Endometrial microvascular endothelial cells (primary cell): ENCODE results near the gene TM9SF1. TPM values are rescaled to one million over a fixed set of nuclear protein-coding genes. Genes with fewer than 3 reads are reported as not detected.
"Not testable (repeated sequence)": the region's sequence is repeated elsewhere in the genome, so short reads cannot be mapped to it uniquely, and the experiment has no call there.

Source experiments
- in situ Hi-C: cut with HindIII; loops from 2 replicates; pipeline ENCODE4 v1.10.0; 2017; ENCODE audit warnings: low sequenced_read_pairs, low pct_unique_long_range_greater_than_20kb; ENCODE audit errors: inconsistent ontology term
- total RNA-seq: library from RNA; depleted of rRNA; stranded (reverse); fragments of >200 nt; gene quantifications from one replicate; pipeline ENCODE4 v1.2.3, GENCODE V29; 2015; ENCODE audit errors: inconsistent ontology term

TM9SF1 gene
- total RNA-seq, 1 donor from 2014 or later = 83.3 TPM

DNA sequence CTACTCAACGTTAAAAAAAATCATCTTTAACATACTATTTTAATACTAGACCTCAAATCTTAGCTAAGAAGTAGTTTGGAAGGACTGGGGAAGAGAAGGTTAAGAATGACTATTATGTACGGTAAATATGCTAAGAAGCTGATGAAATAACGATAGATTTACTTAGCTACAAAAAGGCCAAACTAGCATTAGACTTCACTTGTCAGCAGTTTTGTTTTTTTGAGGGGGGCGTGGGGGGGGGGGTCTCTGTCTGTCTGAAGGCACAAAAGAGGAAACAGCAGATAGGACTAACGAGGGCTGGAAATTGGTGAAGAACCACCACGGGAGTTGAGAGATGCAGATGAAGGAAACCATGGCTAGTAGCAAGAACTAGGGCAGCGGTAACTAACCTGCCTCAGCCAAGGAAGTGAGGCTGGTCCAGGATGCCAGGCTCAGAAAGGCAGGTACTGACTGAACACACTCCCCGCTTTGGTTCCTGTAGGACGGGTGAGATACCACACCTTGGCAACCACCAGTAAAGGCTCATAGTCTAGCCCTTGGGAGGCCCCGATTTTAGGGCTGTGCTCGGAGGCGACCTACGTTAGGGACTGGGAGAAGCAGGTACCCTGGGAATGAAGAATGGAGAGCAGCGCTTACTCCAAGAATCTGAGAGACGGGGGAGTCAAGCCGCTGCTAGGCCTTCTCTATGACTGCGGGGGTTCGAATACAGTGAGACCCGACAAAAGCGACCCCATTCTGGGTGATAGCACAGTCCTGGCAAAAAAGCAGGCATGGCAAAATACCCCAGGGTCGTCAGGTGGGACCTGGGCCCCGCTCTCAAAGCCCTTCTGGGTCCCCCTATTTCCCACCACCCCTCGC is 36.3 kb upstream of the TM9SF1 start:
- in situ Hi-C loops = no loop called here

DNA sequence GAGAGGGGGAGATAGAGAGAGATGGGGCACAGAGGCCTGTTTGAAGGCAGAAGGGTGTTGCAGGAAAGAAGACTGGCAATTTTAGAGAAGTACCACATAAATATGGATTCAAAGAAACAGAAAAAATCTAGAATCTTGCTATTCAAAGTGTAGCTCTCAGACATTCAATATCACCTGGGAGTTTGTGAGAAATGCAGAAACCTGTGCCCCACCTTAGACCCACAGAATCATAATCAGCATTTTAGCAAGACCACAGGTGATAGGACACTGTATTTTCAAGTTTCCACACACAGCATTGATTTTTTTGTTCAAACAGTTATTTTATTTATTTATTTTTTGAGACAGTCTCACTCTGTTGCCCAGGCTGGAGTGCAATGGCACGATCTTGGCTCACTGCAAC is 33.7 kb upstream of the TM9SF1 start:
- in situ Hi-C loops = no loop called here

DNA sequence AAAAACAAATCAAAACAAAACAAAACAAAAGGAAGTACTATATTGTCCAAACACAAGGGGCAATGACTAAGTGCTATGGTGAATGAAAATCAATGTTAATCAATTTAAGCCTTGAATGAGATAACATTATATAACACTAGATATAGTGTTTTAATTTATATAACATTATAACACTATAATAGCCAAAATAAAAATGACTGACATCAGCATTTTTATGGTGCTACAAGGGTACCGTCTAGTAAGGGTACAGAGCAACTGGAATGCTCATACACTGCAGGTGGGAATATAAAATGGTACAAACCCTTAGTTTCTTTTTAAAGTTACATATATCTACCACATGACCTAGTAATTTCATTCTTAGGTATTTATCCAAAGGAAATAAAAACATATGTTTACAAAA is 31.2 kb upstream of the TM9SF1 start:
- in situ Hi-C loops = no loop called here

DNA sequence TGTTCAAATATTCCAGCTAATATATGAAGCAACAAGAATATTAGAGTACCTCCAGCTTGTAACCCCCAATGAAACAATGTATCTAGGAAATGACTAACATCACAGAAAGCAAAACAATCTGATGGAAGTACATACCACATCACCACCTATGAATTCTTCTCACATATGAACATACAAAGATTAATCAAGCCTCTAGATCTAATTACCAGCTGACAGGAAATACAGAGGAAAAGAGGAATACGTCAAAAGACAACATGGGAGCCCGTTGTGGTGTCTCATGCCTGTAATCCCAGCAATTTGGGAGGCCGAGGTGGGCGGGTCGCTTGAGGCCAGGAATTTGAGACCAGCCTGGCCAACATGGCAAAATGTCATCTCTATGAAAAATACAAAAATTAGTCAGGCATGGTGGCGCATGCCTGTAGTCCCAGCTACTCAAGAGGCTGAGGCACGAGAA is 29.4 kb upstream of the TM9SF1 start:
- in situ Hi-C loops = no loop called here

DNA sequence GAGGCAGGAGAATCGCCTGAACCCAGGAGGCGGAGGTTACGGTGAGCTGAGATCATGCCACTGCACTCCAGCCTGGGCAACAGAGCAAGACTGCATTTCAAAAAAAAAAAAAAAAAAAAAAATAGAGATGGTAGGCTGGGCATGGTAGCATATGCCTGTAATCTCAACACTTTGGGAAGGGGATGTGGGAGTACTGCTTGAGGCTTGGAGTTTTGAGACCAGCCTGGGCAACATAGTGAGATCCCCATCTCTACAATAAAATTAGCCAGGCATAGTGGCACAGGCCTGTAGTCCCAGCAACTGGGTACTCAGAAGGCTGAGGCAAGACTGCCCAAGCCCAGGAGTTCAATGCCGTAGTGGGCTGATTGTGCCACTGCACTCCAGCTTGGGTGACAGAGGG is 27.7 kb upstream of the TM9SF1 start:
- in situ Hi-C loops = not testable (repeated sequence)

DNA sequence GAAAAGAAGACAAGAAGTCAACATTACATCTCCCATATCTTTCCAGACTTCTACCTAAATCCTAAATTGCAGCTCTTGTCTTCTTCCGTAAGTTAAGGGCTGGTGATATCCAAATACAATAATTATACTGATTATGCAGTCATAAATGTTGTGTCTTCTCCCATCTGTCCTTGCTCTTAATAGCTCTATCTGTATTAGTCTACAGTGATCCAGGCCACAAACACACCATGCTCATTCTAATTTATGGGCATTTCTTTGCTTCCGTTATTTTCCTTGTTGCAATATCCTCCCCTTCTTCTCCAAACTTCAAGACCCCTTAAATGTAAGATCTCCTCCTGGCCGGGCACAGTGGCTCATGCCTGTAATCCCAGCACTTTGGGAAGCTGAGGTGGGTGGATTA is 24.3 kb upstream of the TM9SF1 start:
- in situ Hi-C loops = no loop called here

DNA sequence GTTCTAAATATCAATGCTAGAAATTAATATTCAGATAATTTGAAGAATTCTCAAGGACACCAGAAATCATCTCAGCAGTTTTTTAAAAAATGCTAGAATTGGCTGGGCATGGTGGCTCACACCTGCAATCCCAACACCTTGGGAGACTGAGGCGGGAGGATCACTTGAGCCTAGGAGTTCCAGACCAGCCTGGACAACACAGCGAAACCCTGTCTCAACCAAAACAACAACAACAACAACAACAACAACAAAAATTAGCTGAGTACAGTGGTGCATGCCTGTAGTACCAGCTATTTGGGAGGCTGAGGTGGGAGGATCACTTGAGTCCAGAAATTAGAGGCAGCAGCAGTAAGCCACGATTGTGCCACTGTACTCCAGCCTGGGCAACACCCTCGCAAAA is 23.8 kb upstream of the TM9SF1 start:
- in situ Hi-C loops = no loop called here

DNA sequence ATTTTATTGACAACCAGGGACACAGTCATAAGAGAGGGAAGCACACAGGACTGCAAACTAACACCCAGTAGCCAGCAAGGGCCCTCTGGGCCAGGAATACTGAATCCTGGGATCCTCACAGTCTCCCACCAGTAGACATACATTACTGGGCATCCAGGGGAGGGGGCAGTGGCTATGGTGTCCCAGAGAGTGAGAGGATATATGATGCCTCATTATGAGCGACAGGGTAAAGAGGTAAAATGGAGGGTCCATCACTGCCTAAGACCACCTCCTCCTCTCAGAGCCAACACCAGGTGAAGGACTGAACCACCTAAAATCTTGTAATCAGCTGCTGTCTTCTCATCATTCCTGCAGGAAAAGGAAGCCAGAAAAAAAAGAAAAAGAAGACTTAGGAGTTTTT is 21.6 kb upstream of the TM9SF1 start:
- in situ Hi-C loops = not testable (repeated sequence)

DNA sequence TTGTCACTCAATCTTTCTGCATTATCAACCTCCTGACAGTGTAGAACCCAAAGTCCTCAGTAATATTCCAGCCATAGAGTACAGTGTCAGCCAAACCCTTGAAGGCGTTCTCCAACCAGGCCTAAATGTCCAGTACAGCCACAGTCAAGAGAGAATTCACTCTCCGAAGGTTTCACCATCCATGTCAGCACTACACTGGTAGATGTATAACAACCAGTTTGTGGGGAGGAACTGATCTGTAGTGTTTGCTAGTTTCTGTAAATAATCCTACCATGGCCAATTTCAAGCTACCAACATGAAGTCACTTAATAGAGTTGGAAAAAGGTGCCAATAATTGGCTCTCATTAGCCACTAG is 21.1 kb upstream of the TM9SF1 start:
- in situ Hi-C loops = no loop called here

DNA sequence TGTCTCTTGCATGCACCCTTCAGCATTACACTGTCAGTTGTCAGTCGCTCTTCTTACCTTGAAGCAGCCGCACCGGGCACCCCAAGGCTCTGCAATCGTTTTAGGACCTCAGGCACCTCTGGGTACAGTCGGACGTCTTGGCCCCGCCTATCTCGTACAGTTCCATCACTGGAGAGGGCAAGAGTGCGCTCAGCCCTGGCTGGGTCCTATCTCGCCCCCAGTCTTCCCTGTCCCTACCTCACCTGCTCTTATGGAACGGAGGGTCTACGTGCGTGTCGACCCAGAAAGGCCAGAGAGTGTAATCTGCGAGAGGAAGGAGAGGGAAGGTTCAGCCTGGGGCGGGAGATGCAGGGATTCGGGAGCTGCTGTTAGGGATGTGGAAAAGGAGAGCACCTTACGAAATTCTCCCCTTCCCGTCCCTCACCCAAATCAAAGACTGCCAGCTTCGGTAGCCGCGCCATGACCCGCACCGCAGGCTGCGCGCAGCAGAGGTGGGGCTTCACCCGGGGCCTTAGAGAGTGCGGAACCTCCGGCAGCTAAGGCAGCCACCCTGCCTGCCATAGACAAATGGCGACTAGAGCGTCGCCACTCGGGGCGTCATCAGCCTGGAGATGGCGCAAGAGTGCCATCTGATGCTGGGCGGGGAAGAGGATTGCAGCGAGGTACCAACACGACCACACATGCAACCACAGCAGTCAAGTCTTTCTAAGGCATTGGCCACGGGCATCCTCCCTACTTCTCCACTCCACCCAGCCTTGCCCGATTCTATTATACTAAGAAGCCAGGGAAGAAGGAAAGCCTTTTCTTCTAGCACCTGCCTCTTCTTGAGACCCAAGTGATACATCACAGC is 20.5 kb upstream of the TM9SF1 start, which contains the start of gene MDP1:
MDP1 (minus strand) TSS at position 572 of the 850 bp plus-strand sequence; CDS start at position 461, 111 bp downstream.
- in situ Hi-C loops = no loop called here

DNA sequence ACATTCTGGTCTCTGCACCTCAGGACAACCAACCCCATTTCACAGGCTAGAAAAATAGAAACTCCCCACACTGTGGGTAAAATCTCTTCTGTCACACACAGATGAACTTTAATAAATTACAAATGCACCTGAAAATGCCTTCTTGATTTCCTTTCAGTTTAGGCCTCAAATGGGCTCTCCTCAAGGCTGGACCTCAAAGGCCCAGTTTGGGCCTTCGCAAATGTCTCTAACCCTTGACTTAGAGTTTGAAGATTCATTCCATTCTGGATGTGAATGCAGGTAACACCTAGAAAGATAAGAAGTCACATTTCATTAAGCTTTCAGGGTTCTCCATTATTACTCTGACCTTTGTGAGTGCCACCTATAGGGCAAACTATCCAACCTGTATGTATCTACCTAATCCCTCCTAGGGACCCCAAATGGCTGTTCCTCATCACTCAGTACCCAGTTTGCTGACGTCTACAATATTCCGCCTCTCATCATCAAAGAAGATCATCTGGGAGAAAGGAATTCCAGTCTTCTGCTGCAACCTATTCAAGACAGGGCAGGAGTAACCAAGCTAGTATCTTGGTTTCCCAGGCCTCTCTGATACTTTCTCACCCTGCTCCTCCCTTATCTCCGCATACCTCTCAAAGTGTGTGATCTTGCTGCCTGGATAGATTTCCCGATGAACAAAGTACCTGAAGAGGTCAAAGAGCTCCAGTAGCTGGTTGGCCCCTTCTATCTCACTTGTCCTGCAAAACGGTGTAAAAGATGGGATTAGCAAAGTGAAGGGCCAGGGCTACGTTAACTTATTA is 18.8 kb upstream of the TM9SF1 start:
- in situ Hi-C loops = no loop called here

DNA sequence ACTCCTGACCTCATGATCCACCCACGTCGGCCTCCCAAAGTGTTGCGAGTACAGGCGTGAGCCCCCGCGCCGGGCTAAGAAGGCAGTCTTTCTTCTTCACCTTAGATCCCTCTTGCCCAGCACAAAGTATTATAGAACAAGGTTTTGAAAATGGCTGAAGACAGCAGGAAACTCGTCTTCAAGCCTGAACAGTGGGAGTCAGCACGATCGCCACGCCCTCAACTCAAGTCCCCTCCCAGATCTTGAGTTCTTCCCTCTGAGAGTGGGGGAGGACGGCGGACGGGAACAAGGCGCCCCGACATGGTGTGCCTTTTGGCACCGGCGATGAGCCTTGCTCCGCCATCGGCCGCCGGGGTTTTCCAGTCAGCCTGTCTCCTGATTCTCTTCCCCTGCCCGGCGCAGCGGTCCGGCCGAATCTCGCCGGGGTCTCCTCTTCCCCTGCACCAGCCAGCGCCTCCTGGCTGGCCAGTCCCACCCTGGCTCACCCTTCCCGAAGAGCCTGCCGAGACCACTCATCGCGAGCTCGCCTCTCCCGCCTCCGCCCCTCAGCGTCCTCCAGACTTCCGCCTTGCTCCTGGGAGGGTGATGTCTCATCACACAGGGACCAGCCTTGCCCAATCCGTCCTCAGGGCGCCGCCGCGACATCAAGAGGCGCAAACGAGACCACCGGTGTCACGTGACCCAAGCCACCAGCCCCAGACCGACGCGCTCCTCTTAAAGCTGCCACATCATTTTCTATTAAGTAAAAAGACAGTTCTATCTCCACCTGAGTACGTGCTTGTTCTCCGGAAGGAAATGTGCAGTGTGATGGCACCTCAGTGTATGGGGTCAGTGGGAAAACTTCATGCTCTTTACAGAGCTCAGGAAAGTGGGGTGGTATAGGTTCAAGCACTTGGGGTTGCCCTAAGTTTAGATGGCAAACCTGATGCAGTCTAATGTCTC is 18.0 kb upstream of the TM9SF1 start, which contains the start of gene CHMP4A:
CHMP4A (minus strand) TSS at position 565 of the 942 bp plus-strand sequence; CDS start at position 516, 49 bp downstream.
- in situ Hi-C loops = no loop called here

DNA sequence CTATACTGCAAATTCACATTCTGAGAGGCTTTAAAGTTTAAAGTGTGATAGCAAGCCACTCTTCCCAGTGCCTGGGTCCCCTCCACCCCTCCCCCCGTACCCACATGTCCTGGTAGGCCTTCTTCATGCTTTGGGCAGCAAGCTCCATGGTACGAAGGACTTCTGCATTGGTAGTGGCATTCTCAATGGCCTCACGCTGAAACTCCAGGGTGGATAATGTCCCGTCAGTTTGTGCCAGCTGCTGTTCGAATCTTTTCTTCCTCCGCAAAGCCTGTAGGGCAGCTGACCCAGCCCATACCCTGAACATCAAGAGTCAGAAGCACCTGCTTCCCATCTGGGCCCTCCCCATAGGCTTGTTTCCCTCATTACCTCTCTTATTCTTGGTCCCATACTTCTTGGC is 16.1 kb upstream of the TM9SF1 start:
- in situ Hi-C loops = no loop called here

DNA sequence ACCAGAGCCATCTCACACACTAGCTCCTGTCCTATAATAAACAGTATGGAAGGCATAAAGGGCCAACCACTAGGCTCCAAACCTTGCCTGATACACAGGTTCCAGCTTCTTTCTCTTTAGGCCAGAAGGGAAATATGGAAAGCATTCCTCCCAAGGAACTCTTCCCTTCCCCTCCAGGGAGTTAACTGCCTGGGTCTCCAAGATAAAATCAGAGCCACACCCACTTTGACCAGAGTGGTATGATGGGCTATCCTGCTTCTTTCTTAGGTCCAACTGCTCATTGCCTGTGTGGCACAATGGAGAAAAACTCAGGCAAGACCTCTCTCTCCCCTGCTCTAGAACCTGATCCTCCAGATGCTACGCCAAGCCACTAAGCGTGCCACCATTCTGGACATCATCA is 12.4 kb upstream of the TM9SF1 start:
- in situ Hi-C loops = loop anchor here (10.0 kb wide), 1 partner anchor 87 kb away; the partner anchor contains the start of genes DHRS1 and NOP9

DNA sequence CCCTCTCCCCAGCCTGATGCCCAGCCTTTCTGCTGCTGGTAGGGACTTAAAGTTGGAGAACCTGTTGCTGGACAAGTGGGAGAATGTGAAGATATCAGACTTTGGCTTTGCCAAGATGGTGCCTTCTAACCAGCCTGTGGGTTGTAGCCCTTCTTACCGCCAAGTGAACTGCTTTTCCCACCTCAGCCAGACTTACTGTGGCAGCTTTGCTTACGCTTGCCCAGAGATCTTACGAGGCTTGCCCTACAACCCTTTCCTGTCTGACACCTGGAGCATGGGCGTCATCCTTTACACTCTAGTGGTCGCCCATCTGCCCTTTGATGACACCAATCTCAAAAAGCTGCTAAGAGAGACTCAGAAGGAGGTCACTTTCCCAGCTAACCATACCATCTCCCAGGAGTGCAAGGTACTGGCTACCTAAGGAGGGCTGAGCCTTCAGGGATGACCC is 11.9 kb upstream of the TM9SF1 start:
- in situ Hi-C loops = loop anchor here (10.0 kb wide), 1 partner anchor 88 kb away; the partner anchor contains the start of genes DHRS1 and NOP9

DNA sequence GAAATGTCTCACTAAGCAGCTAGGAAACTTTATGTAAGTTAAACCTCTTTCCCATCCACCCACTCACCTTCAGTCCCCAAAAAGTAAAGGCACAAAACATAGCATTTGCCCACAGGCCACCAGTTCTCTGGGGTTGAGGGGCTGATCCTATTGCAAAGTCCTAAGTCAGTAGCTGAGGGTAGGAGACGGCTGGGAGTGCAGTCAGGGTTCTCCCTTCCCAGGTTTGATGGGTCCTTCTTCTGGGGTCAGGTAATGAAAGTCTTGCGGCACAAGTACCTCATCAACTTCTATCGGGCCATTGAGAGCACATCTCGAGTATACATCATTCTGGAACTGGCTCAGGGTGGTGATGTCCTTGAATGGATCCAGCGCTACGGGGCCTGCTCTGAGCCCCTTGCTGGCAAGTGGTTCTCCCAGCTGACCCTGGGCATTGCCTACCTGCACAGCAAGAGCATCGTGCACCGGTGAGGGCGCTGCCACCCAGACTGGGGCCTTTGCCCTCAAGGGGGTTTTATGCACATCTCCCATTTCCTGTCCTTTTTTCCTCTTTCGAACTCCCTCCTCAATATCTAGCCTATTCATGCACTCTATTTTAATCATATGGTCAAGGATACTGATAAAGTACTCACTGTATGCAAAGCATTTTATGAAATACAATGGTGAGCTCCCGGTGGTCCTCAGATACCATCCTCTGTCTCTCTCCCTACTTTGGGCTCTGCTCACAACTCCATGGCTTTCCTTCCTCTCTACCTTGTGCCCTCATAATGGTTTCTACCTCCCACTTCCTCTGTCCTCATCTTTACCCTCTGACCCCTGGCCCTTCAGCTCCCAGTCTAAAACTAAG is 11.2 kb upstream of the TM9SF1 start:
- in situ Hi-C loops = loop anchor here (10.0 kb wide), 1 partner anchor 88 kb away; the partner anchor contains the start of genes DHRS1 and NOP9
